GM10248 (cell line): ENCODE data around the gene TIPIN.

Experiments
- CTCF ChIA-PET: fragments of 300-600 bp; sonication (Branson Sonifier 250); formaldehyde crosslinking; extraction: SDS; loops from one replicate; lab custom pipeline; 2021; ENCODE audit warnings: antibody characterized with exemption; lab: Yijun Ruan, JAX
- POLR2A ChIA-PET: fragments of 350-650 bp; sonication (Branson Sonifier 250); formaldehyde crosslinking; extraction: SDS; loops from one replicate; lab custom pipeline; 2020; ENCODE audit warnings: antibody characterized with exemption; lab: Yijun Ruan, JAX
- DNase-seq: peaks from one replicate; pipeline ENCODE4 v3.0.0; 2012; ENCODE audit errors: extremely low spot score
- TF ChIP-seq, protein P1 (sequence below): IDR thresholded peaks from 2 replicates; pipeline ENCODE4 v1.5.1; 2012; ENCODE audit warnings: mild to moderate bottlenecking, low read depth; ENCODE audit errors: extremely low read depth, missing control alignments, control extremely low read depth

Gene TIPIN

DNA sequence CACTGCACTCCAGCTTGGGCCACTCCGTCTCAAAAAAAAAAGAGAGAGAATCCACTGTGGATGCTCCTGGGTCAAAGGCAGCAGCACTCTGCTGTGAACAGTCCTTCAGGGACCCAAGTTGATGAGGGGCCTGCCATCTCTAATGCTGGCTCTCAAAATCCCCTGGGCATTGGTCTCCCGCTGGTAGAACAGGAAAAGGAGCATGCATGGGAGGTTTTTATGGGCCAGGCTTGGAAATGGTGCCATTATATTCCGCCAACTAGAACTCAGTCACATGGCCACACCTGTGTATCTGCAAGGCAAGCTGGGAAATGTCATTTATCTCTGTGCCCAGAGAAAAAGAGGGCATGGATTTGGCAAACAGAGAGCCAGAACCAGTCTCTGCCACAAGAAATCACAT, 66.5 kb downstream of the TIPIN start:
- CTCF ChIA-PET, result interaction anchor here (0.6 to 2.6 kb wide), 3 partner anchors 7 to 421 kb away, joined by 3 to 10 read pairs (median 4); partner anchors contain the start of gene RAB11A
- TF ChIP-seq, protein P1, sequence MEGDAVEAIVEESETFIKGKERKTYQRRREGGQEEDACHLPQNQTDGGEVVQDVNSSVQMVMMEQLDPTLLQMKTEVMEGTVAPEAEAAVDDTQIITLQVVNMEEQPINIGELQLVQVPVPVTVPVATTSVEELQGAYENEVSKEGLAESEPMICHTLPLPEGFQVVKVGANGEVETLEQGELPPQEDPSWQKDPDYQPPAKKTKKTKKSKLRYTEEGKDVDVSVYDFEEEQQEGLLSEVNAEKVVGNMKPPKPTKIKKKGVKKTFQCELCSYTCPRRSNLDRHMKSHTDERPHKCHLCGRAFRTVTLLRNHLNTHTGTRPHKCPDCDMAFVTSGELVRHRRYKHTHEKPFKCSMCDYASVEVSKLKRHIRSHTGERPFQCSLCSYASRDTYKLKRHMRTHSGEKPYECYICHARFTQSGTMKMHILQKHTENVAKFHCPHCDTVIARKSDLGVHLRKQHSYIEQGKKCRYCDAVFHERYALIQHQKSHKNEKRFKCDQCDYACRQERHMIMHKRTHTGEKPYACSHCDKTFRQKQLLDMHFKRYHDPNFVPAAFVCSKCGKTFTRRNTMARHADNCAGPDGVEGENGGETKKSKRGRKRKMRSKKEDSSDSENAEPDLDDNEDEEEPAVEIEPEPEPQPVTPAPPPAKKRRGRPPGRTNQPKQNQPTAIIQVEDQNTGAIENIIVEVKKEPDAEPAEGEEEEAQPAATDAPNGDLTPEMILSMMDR, result no peak
- DNase-seq, result no peak
- POLR2A ChIA-PET, result no interaction called here

DNA sequence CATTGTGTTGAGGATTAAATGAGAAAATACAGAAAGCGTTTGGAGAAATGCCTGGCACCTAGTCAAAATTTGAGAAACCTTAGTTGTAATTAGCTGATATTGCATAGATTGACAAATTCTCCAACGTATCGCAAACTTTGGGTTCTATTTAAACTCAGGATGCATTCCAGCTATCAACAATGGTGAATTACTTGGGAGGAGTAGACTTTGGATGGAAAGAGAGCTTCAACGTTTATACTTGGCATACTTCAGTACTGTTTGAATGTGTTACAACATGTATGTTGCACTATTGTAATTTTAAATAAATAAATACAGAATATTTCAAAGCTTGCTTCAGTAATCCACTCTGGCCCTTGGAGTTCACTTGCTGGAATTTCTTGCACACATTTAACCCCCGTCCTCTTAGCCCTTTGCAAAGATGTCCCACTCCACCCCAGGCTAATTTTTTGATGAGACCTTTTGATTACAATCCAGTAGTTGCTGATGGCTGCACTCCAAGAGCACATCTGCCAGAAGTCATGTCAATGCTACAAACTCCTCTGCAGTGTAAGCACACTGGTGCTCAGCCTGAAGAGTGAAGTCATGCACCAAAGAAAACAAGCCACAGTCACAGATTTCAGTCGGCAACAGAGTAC, 67.8 kb downstream of the TIPIN start:
- POLR2A ChIA-PET, result interaction anchor here (0.7 kb wide), 1 partner anchor 37 kb away, joined by 6 read pairs; no protein-coding TSS in a partner anchor
- CTCF ChIA-PET, result interaction anchor here (0.7 to 3.5 kb wide), 19 partner anchors 9 to 374 kb away, joined by 3 to 22 read pairs (median 3); no protein-coding TSS in a partner anchor
- DNase-seq, result no peak
- TF ChIP-seq, protein P1, result no peak

GRCh38 chr15:66288093-66288492, 68.4 kb downstream of the TIPIN start:
- no peak for DNase-seq
- ChIA-PET POLR2A (no interaction called here), CTCF (interaction anchor here (0.6 to 3.5 kb wide), 23 partner anchors 9 to 1171 kb away, joined by 3 to 22 read pairs (median 3); partner anchors contain the start of gene MEGF11)
- TF ChIP-seq, protein P1, result no peak

DNA sequence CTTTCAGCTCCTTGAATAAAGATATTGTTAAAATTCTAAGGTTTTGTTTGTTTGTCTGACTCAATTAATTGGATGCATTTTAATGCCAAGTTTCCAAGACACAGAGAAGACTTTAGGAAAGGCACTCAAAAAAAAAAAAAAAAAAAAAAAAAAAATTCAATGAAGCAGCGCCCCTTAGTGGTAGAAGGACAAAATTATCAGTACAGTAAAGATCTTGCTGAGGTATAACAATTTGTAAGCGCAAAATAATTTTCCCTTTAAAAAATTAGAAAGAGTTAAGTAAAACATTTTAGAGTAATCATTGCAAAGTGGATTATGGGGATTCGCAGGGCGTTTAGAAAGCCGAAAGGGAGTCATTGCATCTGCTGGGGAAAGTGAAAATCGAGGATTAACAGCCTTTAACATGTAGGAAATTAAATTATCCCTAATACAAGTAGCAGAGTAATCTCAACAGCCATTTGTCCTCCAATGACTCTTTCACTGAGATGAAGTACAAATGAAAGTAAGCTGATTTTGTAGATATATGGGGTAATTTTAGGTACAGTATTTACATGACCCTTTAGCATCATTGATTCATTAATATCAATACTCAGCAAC, 68.9 kb downstream of the TIPIN start:
- POLR2A ChIA-PET, result no interaction called here
- CTCF ChIA-PET, result interaction anchor here (0.6 to 3.5 kb wide), 21 partner anchors 10 to 1170 kb away, joined by 3 to 22 read pairs (median 3); partner anchors contain the start of gene MEGF11
- TF ChIP-seq, protein P1, result peak; percentile 44
- peak; percentile 37 for DNase-seq
